HepG2 (cell line): Measurements from ENCODE around the gene KRTAP5-4. TPM values are rescaled to one million over a fixed set of nuclear protein-coding genes. Genes with fewer than 3 reads are reported as not detected.

ENCODE experiments used
- ATAC-seq: fragments of 200-7000 bp; cut with Tn5 transposase; 3 replicates; pipeline ENCODE4 v1.9.1; 2020; ENCODE audit warnings: mild to moderate bottlenecking, moderate library complexity
- BruUV-seq: library from RNA; stranded (reverse); fragments of 400-500 nt; replicated peaks from 2 replicates; lab custom pipeline; 2021; lab: Mats Ljungman, UMichigan
- CTCF ChIA-PET: fragments of 300-600 bp; formaldehyde crosslinking; extraction: SDS; loops from one replicate; lab custom pipeline; 2021; ENCODE audit warnings: low total read pairs, inconsistent platforms, low intra/inter-chr PET ratio; lab: Yijun Ruan, JAX
- POLR2A ChIA-PET: fragments of 350-600 bp; sonication (Branson Sonifier 250); formaldehyde crosslinking; loops from one replicate; lab custom pipeline; 2020; ENCODE audit warnings: antibody characterized with exemption, inconsistent platforms; lab: Yijun Ruan, JAX
- DNase-seq: peaks from one replicate; pipeline ENCODE4 v3.0.0-alpha.2; 2015; ENCODE audit warnings: low spot score
- FAIRE-seq: peaks from 3 replicates; lab custom pipeline; 2011; peaks lifted over from hg19 to GRCh38; lab: Jason Lieb, UNC
- H2AFZ ChIP-seq: one replicate; pipeline ENCODE4 v1.6.1; 2011; ENCODE audit warnings: low read length, inconsistent platforms
- H3K27ac ChIP-seq: fragments of 300-600 bp; 3 replicates; pipeline ENCODE4 v1.8.0; 2011; ENCODE audit warnings: mixed run types, mild to moderate bottlenecking, mixed read lengths, low read length, inconsistent platforms; ENCODE audit not compliant: insufficient read depth; ENCODE audit errors: extremely low read length
- H3K27me3 ChIP-seq, 2 experiments: fragments of 200-600 bp in 1 of 2; 2 replicates in 1 of 2; 3 replicates in 1 of 2; pipeline versions ENCODE4 v1.6.0 to v1.8.0; 2011; ENCODE audit warnings: low read length in 2 of 2, mild to moderate bottlenecking in 2 of 2, moderate library complexity in 2 of 2, inconsistent platforms in 1 of 2; ENCODE audit not compliant: insufficient read depth in 2 of 2, control insufficient read depth in 1 of 2
- H3K36me3 ChIP-seq, 2 experiments: fragments of 200-600 bp in 1 of 2; replicated peaks in 1 of 2; 2 replicates in 1 of 2; 3 replicates in 1 of 2; pipeline versions ENCODE4 v1.5.1 to v1.8.0; 2011; ENCODE audit warnings: low read length in 2 of 2, inconsistent platforms in 1 of 2; ENCODE audit not compliant: insufficient read depth in 2 of 2, control insufficient read depth in 1 of 2
- H3K4me1 ChIP-seq: 2 replicates; pipeline ENCODE4 v1.5.1; 2012; ENCODE audit warnings: low read length, inconsistent platforms; ENCODE audit not compliant: insufficient read depth
- H3K4me2 ChIP-seq: 2 replicates; pipeline ENCODE4 v1.6.0; 2011; ENCODE audit warnings: low read depth, low read length, inconsistent platforms
- H3K4me3 ChIP-seq, 3 experiments: fragments of 200-600 bp in 1 of 3; sonication (generic), shearing (Covaris generic) in 1 of 3; replicated peaks in 1 of 3; 2 replicates each; pipeline ENCODE4 v1.5.1; 2011 to 2016; ENCODE audit warnings: low read length in 3 of 3, inconsistent platforms in 2 of 3, low read depth in 2 of 3, mild to moderate bottlenecking in 2 of 3, control low read depth in 1 of 3, mixed read lengths in 1 of 3; ENCODE audit not compliant: insufficient read depth in 1 of 3
- H3K79me2 ChIP-seq: one replicate; pipeline ENCODE4 v1.6.1; 2011; ENCODE audit warnings: low read length, inconsistent platforms; ENCODE audit not compliant: insufficient read depth
- H3K9ac ChIP-seq: 2 replicates; pipeline ENCODE4 v1.6.0; 2011; ENCODE audit warnings: mild to moderate bottlenecking, low read depth, low read length, inconsistent platforms; ENCODE audit not compliant: insufficient read depth
- H3K9me3 ChIP-seq: 2 replicates; pipeline ENCODE4 v1.5.1; 2012; ENCODE audit warnings: mild to moderate bottlenecking, low read length
- H4K20me1 ChIP-seq: 2 replicates; pipeline ENCODE4 v1.6.0; 2011; ENCODE audit warnings: inconsistent platforms, mild to moderate bottlenecking, low read length, moderate library complexity; ENCODE audit not compliant: insufficient read depth
- DPF2 ChIP-seq: sonication (generic); formaldehyde crosslinking; IDR thresholded peaks from 2 replicates; pipeline ENCODE4 v1.4.0; 2020; ENCODE audit warnings: mild to moderate bottlenecking, low read depth, missing genetic modification reagents, borderline replicate concordance
- GMEB1 ChIP-seq: sonication (generic); formaldehyde crosslinking; IDR thresholded peaks from 2 replicates; pipeline ENCODE4 v1.5.1; 2020; ENCODE audit warnings: missing genetic modification reagents, mild to moderate bottlenecking, borderline replicate concordance
- NFYC ChIP-seq: IDR thresholded peaks from 2 replicates; pipeline ENCODE4 v1.6.1; 2016; ENCODE audit warnings: missing genetic modification reagents, missing compliant biosample characterization
- PCBP1 ChIP-seq: fragments of 200-400 bp; formaldehyde crosslinking; IDR thresholded peaks from 2 replicates; pipeline ENCODE4 v1.6.1; 2017; ENCODE audit warnings: mild to moderate bottlenecking, low read depth, low read length, borderline replicate concordance
- PPARG ChIP-seq: conservative IDR thresholded peaks from 2 replicates; pipeline ENCODE4 v1.6.1; 2016; ENCODE audit warnings: missing biosample characterization, missing genetic modification reagents
- TBX2 ChIP-seq: sonication (generic); formaldehyde crosslinking; IDR thresholded peaks from 2 replicates; pipeline ENCODE4 v1.5.0; 2020; ENCODE audit warnings: missing genetic modification reagents, mild to moderate bottlenecking, borderline replicate concordance
- ZBTB1 ChIP-seq: sonication (generic); formaldehyde crosslinking; IDR thresholded peaks from 2 replicates; pipeline ENCODE4 v1.4.0; 2020; ENCODE audit warnings: missing genetic modification reagents, borderline replicate concordance
- ZBTB21 ChIP-seq: sonication (generic); formaldehyde crosslinking; IDR thresholded peaks from 2 replicates; pipeline ENCODE4 v1.4.0; 2020; ENCODE audit warnings: missing genetic modification reagents
- ZNF10 ChIP-seq: sonication (generic); formaldehyde crosslinking; IDR thresholded peaks from 2 replicates; pipeline ENCODE4 v1.4.0; 2020; ENCODE audit warnings: mild to moderate bottlenecking, low read depth, missing genetic modification reagents, borderline replicate concordance
- ZNF550 ChIP-seq: sonication (generic); formaldehyde crosslinking; IDR thresholded peaks from 2 replicates; pipeline ENCODE4 v1.4.0; 2020; ENCODE audit warnings: mild to moderate bottlenecking, missing genetic modification reagents, borderline replicate concordance
- ZNF552 ChIP-seq: sonication (generic); formaldehyde crosslinking; IDR thresholded peaks from 2 replicates; pipeline ENCODE4 v1.9.0; 2022; ENCODE audit warnings: missing genetic modification reagents, mild to moderate bottlenecking, borderline replicate concordance
- ZNF788 ChIP-seq: sonication (generic); formaldehyde crosslinking; IDR thresholded peaks from 2 replicates; pipeline ENCODE4 v1.5.0; 2020; ENCODE audit warnings: mild to moderate bottlenecking, missing genetic modification reagents, borderline replicate concordance
- ZZZ3 ChIP-seq: sonication (generic); formaldehyde crosslinking; IDR thresholded peaks from 2 replicates; pipeline ENCODE4 v1.4.0; 2020; ENCODE audit warnings: missing genetic modification reagents, mild to moderate bottlenecking, borderline replicate concordance
- WGBS: methylation state at CpG from one replicate; pipeline ENCODE4 v1.1.6; 2017; ENCODE audit warnings: low lambda C conversion rate; 5-methylcytosine and 5-hydroxymethylcytosine counted together
- in situ Hi-C: cut with HindIII; loops from 2 replicates; pipeline ENCODE4 v1.10.0; 2017; ENCODE audit warnings: low pct_unique_long_range_greater_than_20kb; ENCODE audit not compliant: extremely low pct_ligation_motif_present
- intact Hi-C: fragments of 100-400 bp; cut with micrococcal nuclease; formaldehyde crosslinking; loops from one replicate; pipeline ENCODE4 v1.10.0; 2022; ENCODE audit not compliant: unreplicated experiment
- polyA plus RNA-seq, 8 experiments: library from polyadenylated mRNA; depleted of rRNA in 3 of 8; stranded (reverse) in 7 of 8; unstranded in 1 of 8; fragments of >200 nt; fragmentation: Illumina TruSeq in 4 of 8; extraction: Trizol in 4 of 8; gene quantifications; 2 replicates each; pipeline versions ENCODE4 v1.2.1 to v1.2.3, GENCODE V29; 2011 to 2016; ENCODE audit warnings: low read depth in 4 of 8, missing spikeins in 1 of 8, mixed read lengths in 1 of 8; ENCODE audit not compliant: insufficient read depth in 1 of 8
- total RNA-seq, 5 experiments: library from RNA; depleted of rRNA; stranded (reverse); fragments of >200 nt; fragmentation: Illumina TruSeq; extraction: Trizol; gene quantifications; 2 replicates each; pipeline ENCODE4 v1.2.3, GENCODE V29; 2016; ENCODE audit warnings: low read depth in 1 of 5
- TF ChIP-seq, protein P1 (sequence below): IDR thresholded peaks from 2 replicates; pipeline ENCODE4 v1.6.1; 2016; ENCODE audit warnings: missing compliant biosample characterization, missing genetic modification reagents, borderline replicate concordance

Gene KRTAP5-4
- total and polyA plus RNA-seq, 2 of the 13 experiments (the other 11 are each of a cell fraction or from before 2014, with no cell fraction given): not detected

- TF ChIP-seq DPF2 (CRISPR knock-in tag) (no peak), TBX2 (no peak), ZNF10 (no peak), NFYC (CRISPR knock-in tag) (no peak), PCBP1 (no peak)
- TF ChIP-seq, protein P1, sequence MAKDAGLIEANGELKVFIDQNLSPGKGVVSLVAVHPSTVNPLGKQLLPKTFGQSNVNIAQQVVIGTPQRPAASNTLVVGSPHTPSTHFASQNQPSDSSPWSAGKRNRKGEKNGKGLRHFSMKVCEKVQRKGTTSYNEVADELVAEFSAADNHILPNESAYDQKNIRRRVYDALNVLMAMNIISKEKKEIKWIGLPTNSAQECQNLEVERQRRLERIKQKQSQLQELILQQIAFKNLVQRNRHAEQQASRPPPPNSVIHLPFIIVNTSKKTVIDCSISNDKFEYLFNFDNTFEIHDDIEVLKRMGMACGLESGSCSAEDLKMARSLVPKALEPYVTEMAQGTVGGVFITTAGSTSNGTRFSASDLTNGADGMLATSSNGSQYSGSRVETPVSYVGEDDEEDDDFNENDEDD (CRISPR knock-in tag): no peak
Observed at GRCh38 chr11:1623716-1624115, 1.8 kb upstream of the KRTAP5-4 start (continued).

DNA sequence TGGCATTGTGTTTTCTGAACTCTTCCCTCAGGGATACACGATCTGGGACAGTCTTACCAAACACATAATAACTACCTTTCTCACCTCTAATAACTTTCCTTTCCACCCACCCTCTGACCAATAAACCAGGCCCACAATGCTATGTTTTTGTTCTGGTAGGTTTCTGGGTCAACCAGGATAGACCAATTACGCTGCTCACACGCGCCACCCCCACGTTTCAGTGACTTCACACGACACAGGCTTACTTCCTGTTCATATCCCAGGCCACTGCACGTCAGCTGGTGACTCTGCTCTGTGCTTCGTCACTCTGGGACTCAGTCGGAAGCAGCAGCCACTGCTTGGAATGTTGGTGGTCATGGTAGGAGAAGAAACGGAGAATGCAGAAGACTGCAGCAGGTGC lies 2.5 kb downstream of the KRTAP5-4 start:
- 27% methylated on average over 10 of the region's 10 CpGs for WGBS
- no peak overlapping the region for H2AFZ ChIP-seq
- DNase-seq (no peak), FAIRE-seq (no peak)
- intact Hi-C loops: no loop called here
- no TSS peak for BruUV-seq
- in situ Hi-C loops: no loop called here
- H3K4me1 ChIP-seq: no peaks in the 10 kb centered on the region
- H3K4me2 ChIP-seq: no peak overlapping the region
- no peaks in the 10 kb centered on the region for H3K36me3 ChIP-seq
- CTCF ChIA-PET: no interaction called here
- no peak overlapping the region for H3K27ac ChIP-seq
- no peaks in the 10 kb centered on the region for H3K79me2 ChIP-seq
- H3K9me3 ChIP-seq: no peaks in the 10 kb centered on the region
- no peaks in the 10 kb centered on the region for H4K20me1 ChIP-seq
- TF ChIP-seq PPARG (no peak), ZNF788 (CRISPR knock-in tag) (no peak), ZBTB1 (CRISPR knock-in tag) (no peak), ZNF552 (CRISPR knock-in tag) (no peak), ZZZ3 (CRISPR knock-in tag) (no peak), ZBTB21 (CRISPR knock-in tag) (peak; percentile 70), ZNF550 (CRISPR knock-in tag) (no peak), GMEB1 (CRISPR knock-in tag) (no peak)
- TF ChIP-seq, all 625 proteins: peak for 1
- Histone ChIP-seq H3K4me3 (no peak overlapping the region), H3K9ac (no peak overlapping the region), H3K27me3 (peaks cover 5 to 27% of the 10 kb centered on the region in 2 experiments)
- POLR2A ChIA-PET: no interaction called here
- no peak for ATAC-seq
